SK-N-SH (cell line): Measurements from ENCODE around the gene WDR48. TPM values are rescaled to one million over a fixed set of nuclear protein-coding genes. Genes with fewer than 3 reads are reported as not detected.
"Not testable (repeated sequence)": the region's sequence is repeated elsewhere in the genome, so short reads cannot be mapped to it uniquely, and the experiment has no call there.

Experiments
- CTCF ChIA-PET: fragments of 300-600, 350-600 bp; formaldehyde crosslinking; extraction: SDS; loops from one replicate; lab custom pipeline; 2021; lab: Yijun Ruan, JAX
- POLR2A ChIA-PET: fragments of 350-600 bp; sonication (Branson Sonifier 250); formaldehyde crosslinking; extraction: SDS; loops from one replicate; lab custom pipeline; 2020; ENCODE audit warnings: antibody characterized with exemption, inconsistent platforms; lab: Yijun Ruan, JAX
- DNase-seq: peaks from one replicate; pipeline ENCODE4 v3.0.0; 2012
- H2AFZ ChIP-seq: fragments of 200-600 bp; sonication (generic); 2 replicates; pipeline ENCODE4 v1.8.1; 2016; ENCODE audit warnings: antibody characterized with exemption, mild to moderate bottlenecking, low read depth
- H3F3A ChIP-seq: fragments of 200-600 bp; sonication (generic); replicated peaks from 2 replicates; pipeline ENCODE3; 2016; ENCODE audit warnings: antibody characterized with exemption, mild to moderate bottlenecking; ENCODE audit not compliant: insufficient read depth
- H3K27ac ChIP-seq, 2 experiments: fragments of 200-500 bp in 1 of 2; fragments of 200-600 bp in 1 of 2; sonication (Bioruptor generic) in 1 of 2; sonication (generic), shearing (Covaris generic) in 1 of 2; 2 replicates each; pipeline versions ENCODE4 v1.5.1 to v1.6.1; 2014 to 2016; ENCODE audit warnings: low read depth in 2 of 2, inconsistent platforms in 1 of 2, low read length in 1 of 2, mild to moderate bottlenecking in 1 of 2, mixed read lengths in 1 of 2
- H3K27me3 ChIP-seq: fragments of 200-600 bp; sonication (generic), shearing (Covaris generic); 2 replicates; pipeline ENCODE4 v1.6.1; 2016; ENCODE audit warnings: mixed run types; ENCODE audit not compliant: insufficient read depth
- H3K36me3 ChIP-seq, 2 experiments: fragments of 200-500 bp in 1 of 2; fragments of 200-600 bp in 1 of 2; sonication (Bioruptor generic) in 1 of 2; sonication (generic) in 1 of 2; replicated peaks in 1 of 2; 2 replicates each; pipeline versions ENCODE3 to v1.5.1; 2014 to 2016; ENCODE audit warnings: low read length in 1 of 2, mild to moderate bottlenecking in 1 of 2; ENCODE audit not compliant: insufficient read depth in 2 of 2, control insufficient read depth in 1 of 2
- H3K4me1 ChIP-seq, 2 experiments: fragments of 200-500 bp in 1 of 2; fragments of 200-600 bp in 1 of 2; sonication (Bioruptor generic) in 1 of 2; sonication (generic), shearing (Covaris generic) in 1 of 2; 2 replicates each; pipeline versions ENCODE4 v1.5.1 to v1.6.1; 2014 to 2016; ENCODE audit warnings: low read depth in 1 of 2, low read length in 1 of 2, mixed run types in 1 of 2; ENCODE audit not compliant: insufficient read depth in 2 of 2, control insufficient read depth in 1 of 2
- H3K4me2 ChIP-seq: fragments of 200-600 bp; sonication (generic), shearing (Covaris generic); 2 replicates; pipeline ENCODE4 v1.6.1; 2017; ENCODE audit warnings: mixed run types
- H3K4me3 ChIP-seq, 2 experiments: fragments of 200-500 bp in 1 of 2; fragments of 200-600 bp in 1 of 2; sonication (Bioruptor generic) in 1 of 2; sonication (generic), shearing (Covaris generic) in 1 of 2; 2 replicates each; pipeline versions ENCODE4 v1.5.1 to v1.8.1; 2014 to 2016; ENCODE audit warnings: low read depth in 2 of 2, inconsistent platforms in 1 of 2, low read length in 1 of 2, mild to moderate bottlenecking in 1 of 2, mixed read lengths in 1 of 2, moderate library complexity in 1 of 2
- H3K79me2 ChIP-seq: fragments of 200-600 bp; sonication (generic); 2 replicates; pipeline ENCODE4 v1.8.1; 2017; ENCODE audit warnings: mild to moderate bottlenecking; ENCODE audit not compliant: insufficient read depth
- H3K9ac ChIP-seq: fragments of 200-600 bp; sonication (generic); 2 replicates; pipeline ENCODE4 v1.6.1; 2017; ENCODE audit warnings: mixed run types
- H3K9me2 ChIP-seq: fragments of 200-600 bp; sonication (generic); 2 replicates; pipeline ENCODE4 v1.6.1; 2017; ENCODE audit warnings: mixed run types
- H3K9me3 ChIP-seq: fragments of 200-600 bp; sonication (generic); 2 replicates; pipeline ENCODE4 v1.6.1; 2017; ENCODE audit warnings: mixed run types, mild to moderate bottlenecking, moderate library complexity
- H4K20me1 ChIP-seq: fragments of 200-600 bp; sonication (generic); 2 replicates; pipeline ENCODE4 v1.6.1; 2017; ENCODE audit warnings: mild to moderate bottlenecking, mixed run types; ENCODE audit not compliant: insufficient read depth
- CTCF ChIP-seq: fragments of 200-600 bp; sonication (generic); IDR thresholded peaks from 2 replicates; pipeline ENCODE4 v1.6.1; 2017; ENCODE audit warnings: antibody characterized with exemption, mild to moderate bottlenecking, moderate library complexity
- ELF1 ChIP-seq: IDR thresholded peaks from 2 replicates; pipeline ENCODE4 v1.4.0; 2012
- EP300 ChIP-seq, 2 experiments: IDR thresholded peaks; 2 replicates each; pipeline versions ENCODE4 v1.4.0 to v1.6.1; 2012; ENCODE audit warnings: borderline replicate concordance in 1 of 2, low read depth in 1 of 2, low read length in 1 of 2
- EZH2phosphoT487 ChIP-seq: fragments of 200-600 bp; sonication (generic); IDR thresholded peaks from 2 replicates; pipeline ENCODE4 v1.6.1; 2017; ENCODE audit warnings: low read depth, mixed run types, mild to moderate bottlenecking, antibody characterized with exemption, moderate library complexity, borderline replicate concordance
- FOSL2 ChIP-seq: IDR thresholded peaks from 2 replicates; pipeline ENCODE4 v1.4.0; 2012; ENCODE audit warnings: low read depth, mild to moderate bottlenecking, moderate library complexity, borderline replicate concordance
- FOXJ3 ChIP-seq: sonication (generic); formaldehyde crosslinking; IDR thresholded peaks from 2 replicates; pipeline ENCODE4 v1.5.1; 2020; ENCODE audit warnings: mild to moderate bottlenecking, missing genetic modification reagents
- MXI1 ChIP-seq: IDR thresholded peaks from 2 replicates; pipeline ENCODE4 v1.6.1; 2012; ENCODE audit warnings: mild to moderate bottlenecking, low read depth, low read length, improper control_type of control experiment
- NRF1 ChIP-seq: IDR thresholded peaks from 2 replicates; pipeline ENCODE4 v1.6.1; 2012; ENCODE audit warnings: low read depth, mild to moderate bottlenecking, low read length
- SIN3A ChIP-seq: IDR thresholded peaks from 2 replicates; pipeline ENCODE4 v1.6.1; 2012; ENCODE audit warnings: low read depth, mild to moderate bottlenecking, low read length, moderate library complexity, borderline replicate concordance
- SMC3 ChIP-seq: IDR thresholded peaks from 2 replicates; pipeline ENCODE4 v1.6.1; 2012; ENCODE audit warnings: low read depth, low read length, improper control_type of control experiment
- TCF12 ChIP-seq: IDR thresholded peaks from 2 replicates; pipeline ENCODE4 v1.4.0; 2012
- WGBS: methylation state at CpG from one replicate; pipeline ENCODE4 v1.1.6; 2017; ENCODE audit warnings: low lambda C conversion rate; 5-methylcytosine and 5-hydroxymethylcytosine counted together
- polyA plus RNA-seq, 3 experiments: library from polyadenylated mRNA; depleted of rRNA; stranded (reverse); fragments of >200 nt; gene quantifications; 2 replicates each; pipeline ENCODE4 v1.2.3, GENCODE V29; 2012
- TF ChIP-seq, protein P1 (sequence below): IDR thresholded peaks from 2 replicates; pipeline ENCODE4; 2012

Gene WDR48
- polyA plus RNA-seq, 1 of the 3 experiments (the other 2 are of a cell fraction), result 12.1 TPM

GRCh38 chr3:39056151-39056550, 4.3 kb downstream of the WDR48 start:
- Histone ChIP-seq H3K4me1 (peaks cover 0 to 3% of the 10 kb centered on the region in 2 experiments; a peak in 2 of 4 replicates), H3K79me2 (peaks cover 84% of the 10 kb centered on the region), H4K20me1 (peaks cover 3% of the 10 kb centered on the region), H3K9me3 (no peaks in the 10 kb centered on the region), H3F3A (peaks cover 9% of the 10 kb centered on the region), H3K4me3 (no peak overlapping the region), H3K36me3 (peaks cover 0 to 4% of the 10 kb centered on the region in 2 experiments), H3K27me3 (no peaks in the 10 kb centered on the region), H3K9ac (no peak overlapping the region), H2AFZ (no peak overlapping the region), H3K9me2 (no peaks in the 10 kb centered on the region), H3K27ac (peak overlapping the region in 1 of 2 experiments; percentile 53; a peak in 2 of 4 replicates), H3K4me2 (peak overlapping the region; percentile 33; the same call in 1 of the 2 replicates)
- no peak for TF ChIP-seq MXI1
- no peak for TF ChIP-seq TCF12
- TF ChIP-seq FOSL2, result no peak
- DNase-seq, result no peak
- 89% methylated on average over 3 of the region's 3 CpGs for WGBS
- ChIA-PET POLR2A (no interaction called here), CTCF (interaction anchor here (1.1 to 1.4 kb wide), 2 partner anchors 9 to 26 kb away, joined by 3 to 4 read pairs; no protein-coding TSS in a partner anchor)

- DNase-seq, H3K9me2 ChIP-seq, H3F3A ChIP-seq, H3K4me1 ChIP-seq, CTCF ChIA-PET, POLR2A ChIA-PET, H3K9me3 ChIP-seq, H3K4me3 ChIP-seq, H3K4me2 ChIP-seq, H3K27me3 ChIP-seq, H3K9ac ChIP-seq, H3K27ac ChIP-seq, H4K20me1 ChIP-seq, H2AFZ ChIP-seq: not testable (repeated sequence)
- Histone ChIP-seq H3K36me3 (peaks cover 6 to 11% of the 10 kb centered on the region in 2 experiments), H3K79me2 (peaks cover 78% of the 10 kb centered on the region)
- 89% methylated on average over 2 of the region's 2 CpGs for WGBS
Measured at GRCh38 chr3:39061228-39061627, 9.4 kb downstream of the WDR48 start.

DNA sequence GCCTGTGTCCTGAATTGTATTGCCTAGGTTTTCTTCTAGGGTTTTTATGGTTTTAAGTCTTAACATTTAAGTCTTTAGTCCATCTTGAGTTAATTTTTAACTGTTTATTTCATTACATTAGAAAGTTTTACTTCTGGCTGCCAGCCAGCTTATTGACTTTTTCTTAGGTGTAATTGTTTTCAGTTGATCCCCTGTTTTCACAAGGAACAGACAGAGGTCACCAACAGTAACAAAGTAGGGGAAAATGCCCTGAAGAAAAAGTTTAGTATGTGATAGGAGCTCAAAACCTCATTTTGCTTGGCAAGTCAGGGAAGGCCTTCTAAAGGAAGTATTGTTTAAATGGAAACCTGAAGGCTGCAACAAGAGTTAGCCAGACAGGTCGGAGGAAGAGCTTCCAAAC, 10.4 kb downstream of the WDR48 start:
- H3K4me2 ChIP-seq, result no peak overlapping the region
- no peak overlapping the region for H2AFZ ChIP-seq
- H3K36me3 ChIP-seq, result peaks cover 15 to 20% of the 10 kb centered on the region in 2 experiments
- CTCF ChIA-PET, result interaction anchor here (0.8 to 1.2 kb wide), 3 partner anchors 19 to 226 kb away, joined by 3 to 4 read pairs (median 3); no protein-coding TSS in a partner anchor
- no peak overlapping the region for H3K4me3 ChIP-seq
- no peaks in the 10 kb centered on the region for H3K27me3 ChIP-seq
- 78% methylated on average over 1 of the region's 1 CpG for WGBS
- DNase-seq, result no peak
- no peaks in the 10 kb centered on the region for H3K9me3 ChIP-seq
- no peaks in the 10 kb centered on the region for H3K9me2 ChIP-seq
- peaks cover 5% of the 10 kb centered on the region; the same call in 1 of the 2 replicates for H4K20me1 ChIP-seq
- TF ChIP-seq FOXJ3 (CRISPR knock-in tag) (no peak), NRF1 (no peak), CTCF (no peak), SMC3 (no peak), ELF1 (no peak), SIN3A (no peak), EZH2phosphoT487 (no peak), EP300 (IDR thresholded peaks at IDR 0.05; ENCODE audit: borderline replicate concordance in 1 of 2, low read depth in 1 of 2, low read length in 1 of 2) (no peak)
- TF ChIP-seq, protein P1, sequence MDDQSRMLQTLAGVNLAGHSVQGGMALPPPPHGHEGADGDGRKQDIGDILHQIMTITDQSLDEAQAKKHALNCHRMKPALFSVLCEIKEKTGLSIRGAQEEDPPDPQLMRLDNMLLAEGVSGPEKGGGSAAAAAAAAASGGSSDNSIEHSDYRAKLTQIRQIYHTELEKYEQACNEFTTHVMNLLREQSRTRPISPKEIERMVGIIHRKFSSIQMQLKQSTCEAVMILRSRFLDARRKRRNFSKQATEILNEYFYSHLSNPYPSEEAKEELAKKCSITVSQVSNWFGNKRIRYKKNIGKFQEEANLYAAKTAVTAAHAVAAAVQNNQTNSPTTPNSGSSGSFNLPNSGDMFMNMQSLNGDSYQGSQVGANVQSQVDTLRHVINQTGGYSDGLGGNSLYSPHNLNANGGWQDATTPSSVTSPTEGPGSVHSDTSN, result no peak
- H3K27ac ChIP-seq, result no peak overlapping the region
- POLR2A ChIA-PET, result no interaction called here
- no peak overlapping the region for H3K9ac ChIP-seq
- H3F3A ChIP-seq, result peaks cover 5% of the 10 kb centered on the region
- peaks cover 78% of the 10 kb centered on the region for H3K79me2 ChIP-seq
- H3K4me1 ChIP-seq, result no peaks in the 10 kb centered on the region
